ENCODE results near the gene SPEN. TPM values are rescaled to one million over a fixed set of nuclear protein-coding genes. Genes with fewer than 3 reads are reported as not detected.

Gene SPEN
- total RNA-seq, 1 experiment from 2014 or later, result 46.4 TPM

DNA sequence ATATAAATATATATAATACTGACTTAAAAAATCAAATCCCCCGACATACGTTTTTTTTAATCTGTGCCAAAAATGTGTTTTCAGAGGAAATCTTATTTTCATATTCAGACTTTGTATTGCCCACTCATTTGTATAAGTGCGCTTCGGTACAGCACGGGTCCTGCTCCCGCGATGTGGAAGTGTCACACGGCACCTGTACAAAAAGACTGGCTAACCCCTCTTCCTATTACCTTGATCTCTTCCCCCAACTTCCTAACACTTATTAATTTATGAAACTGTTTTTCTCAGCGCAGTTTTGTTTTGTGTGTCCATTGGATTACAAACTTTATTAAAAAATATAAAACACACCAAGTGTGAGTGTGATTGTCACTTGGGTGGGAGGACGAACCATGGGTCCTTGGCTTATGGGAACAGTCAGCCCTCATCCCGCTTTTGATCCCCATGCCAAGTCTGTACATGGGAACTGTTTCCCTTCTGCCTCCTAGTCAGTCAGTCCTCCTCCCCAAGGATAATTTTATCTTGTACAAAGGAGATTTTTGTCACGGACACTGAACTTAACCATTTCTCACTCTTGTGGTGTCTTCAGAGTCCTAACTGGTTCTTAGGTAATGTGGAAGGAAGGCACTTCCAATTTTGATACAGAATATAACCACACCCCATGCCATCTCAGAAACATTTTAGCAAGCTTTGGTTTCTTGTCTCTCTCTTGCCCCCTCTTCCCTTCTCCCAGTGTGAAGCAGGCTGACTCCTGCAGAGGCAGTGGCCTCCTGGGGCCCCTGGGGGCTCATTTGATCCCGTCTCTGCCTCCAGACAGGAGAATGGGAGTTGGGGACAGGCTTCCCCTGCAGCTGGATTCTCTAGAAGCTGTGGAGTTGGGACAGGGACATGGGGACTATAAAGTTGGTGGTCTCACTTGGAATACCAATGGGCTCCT is 92.9 kb downstream of the SPEN start:
- no peaks in the 10 kb centered on the region for H3K27me3 ChIP-seq (replicated peaks; ENCODE audit: control insufficient read depth, insufficient read depth, low read length)
- BruUV-seq (replicated peaks), result no TSS peak
- H3K9me3 Mint-ChIP-seq (ENCODE audit: unreplicated experiment), result no peaks in the 10 kb centered on the region
- H3K36me3 Mint-ChIP-seq (ENCODE audit: insufficient read depth, unreplicated experiment), result peaks cover 77% of the 10 kb centered on the region
- POLR2A ChIA-PET, result no interaction called here
- H3K27ac Mint-ChIP-seq (ENCODE audit: unreplicated experiment), result no peak overlapping the region
- CTCF ChIA-PET, result no interaction called here
- H3K4me3 Mint-ChIP-seq (ENCODE audit: unreplicated experiment), result no peak overlapping the region
- TF ChIP-seq, protein P1, sequence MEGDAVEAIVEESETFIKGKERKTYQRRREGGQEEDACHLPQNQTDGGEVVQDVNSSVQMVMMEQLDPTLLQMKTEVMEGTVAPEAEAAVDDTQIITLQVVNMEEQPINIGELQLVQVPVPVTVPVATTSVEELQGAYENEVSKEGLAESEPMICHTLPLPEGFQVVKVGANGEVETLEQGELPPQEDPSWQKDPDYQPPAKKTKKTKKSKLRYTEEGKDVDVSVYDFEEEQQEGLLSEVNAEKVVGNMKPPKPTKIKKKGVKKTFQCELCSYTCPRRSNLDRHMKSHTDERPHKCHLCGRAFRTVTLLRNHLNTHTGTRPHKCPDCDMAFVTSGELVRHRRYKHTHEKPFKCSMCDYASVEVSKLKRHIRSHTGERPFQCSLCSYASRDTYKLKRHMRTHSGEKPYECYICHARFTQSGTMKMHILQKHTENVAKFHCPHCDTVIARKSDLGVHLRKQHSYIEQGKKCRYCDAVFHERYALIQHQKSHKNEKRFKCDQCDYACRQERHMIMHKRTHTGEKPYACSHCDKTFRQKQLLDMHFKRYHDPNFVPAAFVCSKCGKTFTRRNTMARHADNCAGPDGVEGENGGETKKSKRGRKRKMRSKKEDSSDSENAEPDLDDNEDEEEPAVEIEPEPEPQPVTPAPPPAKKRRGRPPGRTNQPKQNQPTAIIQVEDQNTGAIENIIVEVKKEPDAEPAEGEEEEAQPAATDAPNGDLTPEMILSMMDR (IDR thresholded peaks at IDR 0.05; ENCODE audit: insufficient read depth in 1 of 2, low read depth in 1 of 2, low read length in 1 of 2, severe bottlenecking in 1 of 2, unreplicated experiment in 1 of 2), result no peak
- no peak overlapping the region for H3K4me3 ChIP-seq (ENCODE audit: low read depth, low read length)
- no peaks in the 10 kb centered on the region; the same call in 1 of the 2 replicates for H3K36me3 ChIP-seq (ENCODE audit: control insufficient read depth, insufficient read depth, low read length)
- intact Hi-C loops (cut with micrococcal nuclease; ENCODE audit: unreplicated experiment), result no loop called here
- H3K4me1 Mint-ChIP-seq (ENCODE audit: low read depth, unreplicated experiment), result no peaks in the 10 kb centered on the region
- H3K9me3 ChIP-seq, result no peaks in the 10 kb centered on the region
- H3K4me1 ChIP-seq, result no peaks in the 10 kb centered on the region
- H3K27me3 Mint-ChIP-seq (ENCODE audit: insufficient read depth, unreplicated experiment), result no peaks in the 10 kb centered on the region
- DNase-seq, result no peak

DNA sequence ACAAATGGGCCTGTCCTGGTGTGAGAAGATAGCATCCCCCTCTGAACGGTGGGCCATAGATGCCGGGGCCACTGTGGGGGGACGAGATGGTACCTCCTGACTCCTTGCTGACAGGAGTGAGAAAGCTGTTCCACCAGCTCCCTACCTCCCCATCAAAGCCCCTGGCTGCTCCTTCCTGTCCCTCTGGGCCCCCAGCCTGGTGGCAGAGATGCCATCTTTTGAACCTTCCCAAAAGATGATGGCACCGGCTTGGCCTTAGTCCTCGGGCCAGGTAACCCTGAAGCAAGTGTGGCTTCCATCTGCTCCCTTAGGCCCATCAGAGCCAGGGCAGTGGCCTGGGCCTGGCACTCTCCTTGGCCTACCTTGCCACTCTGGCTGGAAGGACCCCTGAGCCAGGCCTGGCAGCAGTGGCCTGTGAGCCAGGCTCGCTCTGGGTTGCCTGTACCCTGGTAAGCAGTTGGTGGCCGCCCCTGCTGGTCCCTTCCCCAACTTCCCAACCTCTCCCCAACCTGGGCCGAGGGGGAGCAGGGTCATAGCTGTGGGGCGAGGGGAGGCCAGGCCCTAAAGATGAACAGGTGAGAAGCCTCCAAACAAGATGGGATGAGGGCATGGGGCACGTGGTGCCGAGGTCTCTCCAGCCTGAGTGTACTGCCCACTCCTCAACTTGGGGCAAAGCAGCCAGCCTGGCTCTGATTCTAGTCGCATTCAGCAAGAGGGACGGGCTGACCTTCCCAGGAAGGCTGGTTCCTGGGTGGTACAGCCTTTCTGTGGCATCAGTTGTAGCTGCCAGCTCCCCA is 93.7 kb downstream of the SPEN start:
- no peak overlapping the region for H3K27ac Mint-ChIP-seq (ENCODE audit: unreplicated experiment)
- H3K36me3 Mint-ChIP-seq (ENCODE audit: insufficient read depth, unreplicated experiment), result peaks cover 72% of the 10 kb centered on the region
- H3K27me3 Mint-ChIP-seq (ENCODE audit: insufficient read depth, unreplicated experiment), result no peaks in the 10 kb centered on the region
- no peaks in the 10 kb centered on the region for H3K9me3 Mint-ChIP-seq (ENCODE audit: unreplicated experiment)
- ChIA-PET POLR2A (no interaction called here), CTCF (no interaction called here)
- H3K4me3 Mint-ChIP-seq (ENCODE audit: unreplicated experiment), result no peak overlapping the region
- Histone ChIP-seq H3K4me1 (no peaks in the 10 kb centered on the region), H3K4me3 (ENCODE audit: low read depth, low read length) (no peak overlapping the region), H3K27me3 (replicated peaks; ENCODE audit: control insufficient read depth, insufficient read depth, low read length) (no peaks in the 10 kb centered on the region), H3K9me3 (no peaks in the 10 kb centered on the region), H3K36me3 (ENCODE audit: control insufficient read depth, insufficient read depth, low read length) (no peaks in the 10 kb centered on the region)
- BruUV-seq (replicated peaks), result no TSS peak
- no peaks in the 10 kb centered on the region for H3K4me1 Mint-ChIP-seq (ENCODE audit: low read depth, unreplicated experiment)
- TF ChIP-seq, protein P1 (IDR thresholded peaks at IDR 0.05; ENCODE audit: insufficient read depth in 1 of 2, low read depth in 1 of 2, low read length in 1 of 2, severe bottlenecking in 1 of 2, unreplicated experiment in 1 of 2), result no peak
- DNase-seq, result no peak
- intact Hi-C loops (cut with micrococcal nuclease; ENCODE audit: unreplicated experiment), result no loop called here

DNA sequence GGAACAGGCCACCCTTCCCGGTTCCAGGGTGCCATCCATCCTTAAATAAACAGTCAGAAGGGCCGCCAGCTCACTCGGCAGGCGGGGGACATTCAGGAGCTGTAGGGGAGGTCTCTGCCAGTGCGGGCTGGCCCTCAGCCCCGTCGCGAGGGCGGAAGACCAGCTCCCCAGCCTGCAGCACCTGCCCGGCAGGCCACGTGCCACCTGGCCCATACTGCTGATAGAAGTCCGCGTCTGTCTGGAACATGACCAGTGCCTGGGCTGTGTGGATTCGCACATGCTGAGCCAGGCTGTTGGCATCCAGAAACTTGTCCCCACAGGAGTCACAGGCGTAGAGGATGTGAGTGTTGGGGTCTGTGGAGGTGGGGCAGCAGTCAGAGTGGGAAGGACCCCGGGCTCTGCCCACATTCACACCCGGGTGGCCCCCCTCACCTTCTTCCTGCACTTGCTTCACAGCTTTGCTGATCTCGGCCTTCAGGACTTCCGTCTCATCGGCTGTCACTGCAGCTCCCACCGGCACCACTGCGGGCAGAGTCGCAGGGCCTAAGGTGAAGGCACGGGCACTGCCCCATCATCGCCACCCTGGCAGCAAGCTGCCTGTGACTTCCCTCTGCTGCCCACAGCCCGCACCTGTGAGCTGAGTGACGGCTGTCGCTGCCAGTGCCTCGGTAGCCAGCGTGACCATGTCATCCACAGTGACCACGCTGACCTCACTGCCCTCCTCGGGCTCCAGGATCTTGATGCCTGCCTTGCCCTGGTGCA is 94.6 kb downstream of the SPEN start:
- Histone ChIP-seq H3K9me3 (no peaks in the 10 kb centered on the region), H3K4me1 (no peaks in the 10 kb centered on the region), H3K27me3 (replicated peaks; ENCODE audit: control insufficient read depth, insufficient read depth, low read length) (no peaks in the 10 kb centered on the region), H3K4me3 (ENCODE audit: low read depth, low read length) (no peak overlapping the region), H3K36me3 (ENCODE audit: control insufficient read depth, insufficient read depth, low read length) (no peaks in the 10 kb centered on the region)
- BruUV-seq (replicated peaks), result no TSS peak
- Mint-ChIP-seq H3K36me3 (ENCODE audit: insufficient read depth, unreplicated experiment) (peaks cover 72% of the 10 kb centered on the region), H3K4me1 (ENCODE audit: low read depth, unreplicated experiment) (no peaks in the 10 kb centered on the region), H3K27ac (ENCODE audit: unreplicated experiment) (no peak overlapping the region), H3K27me3 (ENCODE audit: insufficient read depth, unreplicated experiment) (no peaks in the 10 kb centered on the region), H3K4me3 (ENCODE audit: unreplicated experiment) (no peak overlapping the region), H3K9me3 (ENCODE audit: unreplicated experiment) (no peaks in the 10 kb centered on the region)
- no peak for DNase-seq
- intact Hi-C loops (cut with micrococcal nuclease; ENCODE audit: unreplicated experiment), result no loop called here
- CTCF ChIA-PET, result no interaction called here
- TF ChIP-seq, protein P1 (IDR thresholded peaks at IDR 0.05; ENCODE audit: insufficient read depth in 1 of 2, low read depth in 1 of 2, low read length in 1 of 2, severe bottlenecking in 1 of 2, unreplicated experiment in 1 of 2), result no peak
- POLR2A ChIA-PET, result no interaction called here
